ENCODE measurements around the gene DVL2.

DVL2 gene

GRCh38 chr17:7204336-7204735 lies 30.0 kb downstream of the DVL2 start:
- no peak for DNase-seq (ENCODE audit: low read depth in 1 of 2, low spot score in 1 of 2)
- no peaks in the 10 kb centered on the region for H3K27me3 ChIP-seq (ENCODE audit: insufficient read depth, poor library complexity, severe bottlenecking)

GRCh38 chr17:7203391-7203790 lies 30.9 kb downstream of the DVL2 start:
- Histone ChIP-seq H3K4me3 (replicated peaks; ENCODE audit: insufficient read depth, low read length) (no peak overlapping the region), H3K27me3 (ENCODE audit: insufficient read depth, poor library complexity, severe bottlenecking) (no peaks in the 10 kb centered on the region), H3K27ac (replicated peaks) (no peak overlapping the region)
- TF ChIP-seq POLR2AphosphoS5 (IDR thresholded peaks at IDR 0.05; ENCODE audit: low read depth): no peak
- no peak for TF ChIP-seq CTCF (IDR thresholded peaks at IDR 0.05; ENCODE audit: insufficient read depth, low read length)
- TF ChIP-seq GABPA (IDR thresholded peaks at IDR 0.05; ENCODE audit: low read depth): no peak
- TF ChIP-seq SPI1 (IDR thresholded peaks at IDR 0.05; ENCODE audit: borderline replicate concordance, low read depth): no peak
- no peak for TF ChIP-seq REST (IDR thresholded peaks at IDR 0.05; ENCODE audit: insufficient replicate concordance, low read depth)
- DNase-seq (ENCODE audit: low read depth in 1 of 2, low spot score in 1 of 2): no peak

More at GRCh38 chr17:7204336-7204735, 30.0 kb downstream of the DVL2 start:
- Histone ChIP-seq H3K4me3 (replicated peaks; ENCODE audit: insufficient read depth, low read length) (no peak overlapping the region), H3K27ac (replicated peaks) (no peak overlapping the region)
- TF ChIP-seq SPI1 (IDR thresholded peaks at IDR 0.05; ENCODE audit: borderline replicate concordance, low read depth) (no peak), GABPA (IDR thresholded peaks at IDR 0.05; ENCODE audit: low read depth) (no peak), CTCF (IDR thresholded peaks at IDR 0.05; ENCODE audit: insufficient read depth, low read length) (no peak), POLR2AphosphoS5 (IDR thresholded peaks at IDR 0.05; ENCODE audit: low read depth) (no peak), REST (IDR thresholded peaks at IDR 0.05; ENCODE audit: insufficient replicate concordance, low read depth) (no peak)

GRCh38 chr17:7196651-7197401 lies 37.5 kb downstream of the DVL2 start:
- Histone ChIP-seq H3K4me3 (replicated peaks; ENCODE audit: insufficient read depth, low read length) (no peak overlapping the region), H3K27ac (replicated peaks) (no peak overlapping the region), H3K27me3 (ENCODE audit: insufficient read depth, poor library complexity, severe bottlenecking) (no peaks in the 10 kb centered on the region)
- no peak for DNase-seq (ENCODE audit: low read depth in 1 of 2, low spot score in 1 of 2)
- TF ChIP-seq REST (IDR thresholded peaks at IDR 0.05; ENCODE audit: insufficient replicate concordance, low read depth) (no peak), POLR2AphosphoS5 (IDR thresholded peaks at IDR 0.05; ENCODE audit: low read depth) (no peak), SPI1 (IDR thresholded peaks at IDR 0.05; ENCODE audit: borderline replicate concordance, low read depth) (no peak), GABPA (IDR thresholded peaks at IDR 0.05; ENCODE audit: low read depth) (no peak), CTCF (IDR thresholded peaks at IDR 0.05; ENCODE audit: insufficient read depth, low read length) (no peak)

Data from HL-60 (cell line).